Gastrocnemius medialis (tissue), 4 donors: Measurements from ENCODE around the gene MRE11. TPM values are rescaled to one million over a fixed set of nuclear protein-coding genes. Genes with fewer than 3 reads are reported as not detected.
"Not testable (repeated sequence)": the region's sequence is repeated elsewhere in the genome, so short reads cannot be mapped to it uniquely, and the experiment has no call there.

Experiments
- ATAC-seq, 2 donors: fragments of 150-250 bp; one replicate each; pipeline ENCODE4 v1.9.1; 2016
- DNase-seq, 2 donors: peaks; one replicate each; pipeline ENCODE4 v3.0.0-alpha.2; 2019
- H3K27ac ChIP-seq, 4 donors: fragments of 200-600 bp; sonication (generic); 1 replicate in 1 of 4; 2 replicates in 3 of 4; pipeline ENCODE4 v1.5.1; 2016 to 2018; ENCODE audit warnings: mild to moderate bottlenecking in 2 of 4, moderate library complexity in 1 of 4
- H3K27me3 ChIP-seq, 3 donors: fragments of 200-600 bp; sonication (generic) in 2 of 3; 1 replicate in 1 of 3; 2 replicates in 2 of 3; pipeline versions ENCODE4 v1.5.1 to v1.6.0; 2016 to 2019; ENCODE audit warnings: mild to moderate bottlenecking in 1 of 3, moderate library complexity in 1 of 3
- H3K36me3 ChIP-seq, 2 donors: fragments of 200-600 bp; sonication (generic) in 1 of 2; one replicate each; pipeline ENCODE4 v1.5.1; 2017 to 2018
- H3K4me1 ChIP-seq, 2 donors: fragments of 200-600 bp; sonication (generic) in 1 of 2; one replicate each; pipeline ENCODE4 v1.5.1; 2016 to 2017; ENCODE audit warnings: mild to moderate bottlenecking in 2 of 2
- H3K4me3 ChIP-seq, 4 donors: fragments of 200-600 bp; sonication (generic) in 3 of 4; 1 replicate in 1 of 4; 2 replicates in 3 of 4; pipeline ENCODE4 v1.5.1; 2016 to 2019; ENCODE audit warnings: mild to moderate bottlenecking in 2 of 4
- H3K9me3 ChIP-seq, 3 donors: fragments of 200-600 bp; sonication (generic) in 2 of 3; 1 replicate in 1 of 3; 2 replicates in 2 of 3; pipeline ENCODE4 v1.5.1; 2016 to 2019
- POLR2A ChIP-seq, 2 donors: fragments of 450-650 bp; IDR thresholded peaks; one replicate each; pipeline ENCODE4 v1.6.1; 2017; ENCODE audit warnings: antibody characterized with exemption in 2 of 2, mild to moderate bottlenecking in 2 of 2, moderate library complexity in 2 of 2
- in situ Hi-C, 4 donors: fragments of 200-750 bp; cut with MboI; loops; one replicate each; pipeline versions ENCODE4 v1.15.0 to v1.8.0; 2017; ENCODE audit warnings: low sequenced_read_pairs in 4 of 4
- intact Hi-C: fragments of 100-400 bp; cut with DNase I; formaldehyde crosslinking; loops from one replicate; pipeline ENCODE4 v1.15.1; 2023; ENCODE audit warnings: low total_unique reads
- microRNA counts, 2 donors: library from miRNA; unstranded; fragments of <30 nt; microRNA quantifications; one replicate each; lab custom pipeline; 2016
- microRNA-seq, 2 donors: library from miRNA; unstranded; fragments of <30 nt; microRNA quantifications; one replicate each; pipeline ENCODE4, GENCODE V29; 2016; ENCODE audit warnings: borderline replicate concordance in 2 of 2
- total RNA-seq, 4 donors: library from RNA; depleted of rRNA; stranded (reverse); fragments of >200 nt; gene quantifications; one replicate each; pipeline versions ENCODE4 v1.1.0 to v1.2.3, GENCODE V29; 2016
- TF ChIP-seq, protein P1 (sequence below), 5 experiments: fragments of 450-650 bp in 3 of 5; fragments of 200-600 bp in 2 of 5; sonication (generic) in 2 of 5; IDR thresholded peaks in 4 of 5; conservative IDR thresholded peaks in 1 of 5; 1 replicate in 4 of 5; 2 replicates in 1 of 5; pipeline ENCODE4 v1.5.1; 2016 to 2019; ENCODE audit warnings: antibody characterized with exemption in 5 of 5, mild to moderate bottlenecking in 3 of 5, moderate library complexity in 3 of 5

Gene MRE11
- total RNA-seq, 4 donors from 2014 or later: 5.3 to 12.3 (median 5.9) TPM

DNA sequence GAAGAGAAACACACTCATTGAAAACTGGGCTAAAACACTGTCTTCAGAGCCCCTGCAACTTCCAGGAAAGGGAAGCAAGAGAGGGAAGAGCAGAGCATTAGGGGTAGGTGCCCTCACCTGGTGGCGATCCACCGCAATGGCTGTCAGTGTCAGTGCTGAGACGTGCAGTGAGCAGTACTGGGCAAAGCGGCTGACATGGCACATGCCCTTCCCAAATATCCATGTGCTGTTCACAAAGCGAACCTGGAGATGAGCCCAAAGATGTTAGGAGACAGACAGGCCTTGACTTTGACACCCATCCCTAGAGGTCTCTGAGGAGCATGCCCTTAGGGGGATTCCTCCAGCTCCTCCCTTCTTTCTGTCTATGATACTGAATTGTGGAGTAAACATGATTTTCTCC lies 97.4 kb downstream of the MRE11 start:
- H3K9me3 ChIP-seq: no peaks in the 10 kb centered on the region
- H3K4me3 ChIP-seq: no peak overlapping the region
- intact Hi-C loops: no loop called here
- no peaks in the 10 kb centered on the region for H3K36me3 ChIP-seq
- peaks cover 15 to 22% (median 18%) of the 10 kb centered on the region in 3 donors for H3K27me3 ChIP-seq
- H3K27ac ChIP-seq: no peak overlapping the region
- H3K4me1 ChIP-seq: no peaks in the 10 kb centered on the region
- DNase-seq (no peak), ATAC-seq (no peak)
- TF ChIP-seq POLR2A (IDR thresholded peaks at IDR 0.05): no peak
- TF ChIP-seq, protein P1, sequence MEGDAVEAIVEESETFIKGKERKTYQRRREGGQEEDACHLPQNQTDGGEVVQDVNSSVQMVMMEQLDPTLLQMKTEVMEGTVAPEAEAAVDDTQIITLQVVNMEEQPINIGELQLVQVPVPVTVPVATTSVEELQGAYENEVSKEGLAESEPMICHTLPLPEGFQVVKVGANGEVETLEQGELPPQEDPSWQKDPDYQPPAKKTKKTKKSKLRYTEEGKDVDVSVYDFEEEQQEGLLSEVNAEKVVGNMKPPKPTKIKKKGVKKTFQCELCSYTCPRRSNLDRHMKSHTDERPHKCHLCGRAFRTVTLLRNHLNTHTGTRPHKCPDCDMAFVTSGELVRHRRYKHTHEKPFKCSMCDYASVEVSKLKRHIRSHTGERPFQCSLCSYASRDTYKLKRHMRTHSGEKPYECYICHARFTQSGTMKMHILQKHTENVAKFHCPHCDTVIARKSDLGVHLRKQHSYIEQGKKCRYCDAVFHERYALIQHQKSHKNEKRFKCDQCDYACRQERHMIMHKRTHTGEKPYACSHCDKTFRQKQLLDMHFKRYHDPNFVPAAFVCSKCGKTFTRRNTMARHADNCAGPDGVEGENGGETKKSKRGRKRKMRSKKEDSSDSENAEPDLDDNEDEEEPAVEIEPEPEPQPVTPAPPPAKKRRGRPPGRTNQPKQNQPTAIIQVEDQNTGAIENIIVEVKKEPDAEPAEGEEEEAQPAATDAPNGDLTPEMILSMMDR (IDR thresholded peaks at IDR 0.05 in 4 of 5, conservative IDR thresholded peaks at IDR 0.05 in 1 of 5): no peak
- in situ Hi-C loops: no loop called here

DNA sequence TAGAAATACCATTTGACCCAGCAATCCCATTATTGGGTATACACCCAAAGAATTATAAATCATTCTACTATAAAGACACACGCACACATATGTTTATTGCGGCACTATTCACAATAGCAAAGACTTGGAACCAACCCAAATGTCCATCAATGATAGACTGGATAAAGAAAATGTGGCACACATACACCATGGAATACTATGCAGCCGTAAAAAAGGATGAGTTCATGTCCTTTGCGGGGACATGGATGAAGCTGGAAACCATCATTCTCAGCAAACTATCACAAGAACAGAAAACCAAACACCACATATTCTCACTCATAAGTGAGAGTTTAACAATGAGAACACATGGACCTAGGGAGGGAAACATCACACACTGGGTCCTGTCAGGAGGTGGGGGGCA lies 101.7 kb downstream of the MRE11 start:
- ATAC-seq, DNase-seq, intact Hi-C loops, H3K27ac ChIP-seq, in situ Hi-C loops, H3K9me3 ChIP-seq, H3K27me3 ChIP-seq, H3K4me3 ChIP-seq, H3K4me1 ChIP-seq, H3K36me3 ChIP-seq: not testable (repeated sequence)

DNA sequence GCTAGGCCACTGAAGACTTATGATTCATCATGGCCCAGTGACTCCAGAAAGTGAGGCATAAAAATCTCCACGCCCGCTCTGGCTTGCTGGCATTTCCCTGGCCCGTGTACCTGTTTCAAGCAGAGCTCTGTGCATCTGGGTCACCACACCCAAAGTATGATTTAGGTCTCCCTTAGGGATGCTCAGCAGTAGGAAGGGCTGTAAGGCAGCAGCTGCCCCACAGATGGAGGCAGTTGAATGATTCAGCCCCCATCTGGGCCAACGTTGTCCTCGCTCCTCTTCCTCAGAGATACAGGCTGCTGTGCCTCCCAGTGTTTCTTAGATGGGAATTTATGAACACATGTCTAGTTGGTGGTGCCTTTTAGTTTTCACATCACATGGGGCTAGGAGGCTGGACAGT lies 114.0 kb downstream of the MRE11 start:
- ATAC-seq (no peak), DNase-seq (no peak)
- Histone ChIP-seq H3K27me3 (no peaks in the 10 kb centered on the region), H3K9me3 (no peaks in the 10 kb centered on the region), H3K4me3 (no peak overlapping the region), H3K27ac (no peak overlapping the region), H3K4me1 (no peaks in the 10 kb centered on the region), H3K36me3 (no peaks in the 10 kb centered on the region)
- in situ Hi-C loops: no loop called here
- intact Hi-C loops: no loop called here
- TF ChIP-seq, protein P1 (IDR thresholded peaks at IDR 0.05 in 4 of 5, conservative IDR thresholded peaks at IDR 0.05 in 1 of 5): no peak
- TF ChIP-seq POLR2A (IDR thresholded peaks at IDR 0.05): no peak

DNA sequence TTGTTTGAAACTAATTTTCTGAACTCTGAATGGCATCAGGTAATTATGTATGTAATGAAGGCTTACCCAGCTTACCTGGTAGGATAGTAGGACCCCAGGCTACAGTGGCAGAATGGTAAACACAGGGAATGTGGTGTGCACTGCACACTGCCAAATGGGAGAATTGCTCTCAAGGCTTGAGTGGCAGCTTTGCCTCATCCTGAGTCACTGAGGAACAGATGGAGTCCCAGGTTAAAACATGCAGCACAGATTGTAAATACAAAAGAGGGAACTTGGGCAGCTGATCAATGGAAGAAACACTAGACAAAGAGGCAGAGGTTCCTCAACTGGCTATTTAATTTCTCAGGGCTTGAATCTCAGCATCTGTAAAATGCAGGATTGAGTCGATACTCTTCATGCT lies 116.8 kb downstream of the MRE11 start:
- Histone ChIP-seq H3K27ac (no peak overlapping the region), H3K4me3 (no peak overlapping the region), H3K36me3 (no peaks in the 10 kb centered on the region), H3K27me3 (no peaks in the 10 kb centered on the region), H3K4me1 (no peaks in the 10 kb centered on the region), H3K9me3 (no peaks in the 10 kb centered on the region)
- TF ChIP-seq POLR2A (IDR thresholded peaks at IDR 0.05): no peak
- TF ChIP-seq, protein P1 (IDR thresholded peaks at IDR 0.05 in 4 of 5, conservative IDR thresholded peaks at IDR 0.05 in 1 of 5): no peak
- ATAC-seq (no peak), DNase-seq (no peak)
- in situ Hi-C loops (no loop called here), intact Hi-C loops (no loop called here)

DNA sequence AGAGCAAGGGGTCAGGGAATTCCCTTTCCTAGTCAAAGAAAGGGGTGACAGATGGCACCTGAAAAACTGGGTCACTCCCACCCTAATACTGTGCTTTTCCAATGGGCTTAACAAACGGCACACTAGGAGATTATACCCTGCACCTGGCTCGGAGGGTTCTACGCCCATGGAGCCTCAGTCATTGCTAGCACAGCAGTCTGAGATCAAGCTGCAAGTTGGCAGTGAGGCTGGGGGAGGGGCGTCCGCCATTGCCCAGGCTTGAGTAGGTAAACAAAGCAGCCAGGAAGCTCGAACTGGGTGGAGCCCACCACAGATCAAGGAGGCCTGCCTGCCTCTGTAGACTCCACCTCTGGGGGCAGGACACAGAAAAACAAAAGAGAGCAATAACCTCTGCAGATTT lies 123.1 kb downstream of the MRE11 start:
- H3K27me3 ChIP-seq, H3K9me3 ChIP-seq, H3K4me3 ChIP-seq, intact Hi-C loops, H3K4me1 ChIP-seq, H3K27ac ChIP-seq, H3K36me3 ChIP-seq, in situ Hi-C loops, ATAC-seq, DNase-seq: not testable (repeated sequence)

MicroRNAs encoded within 50 kb of the gene (microRNA counts, 767-probe panel; counts per million panel counts)
- 356 to 448 counts per million in 2 donors for microRNA hsa-miR-548l (lab: Ali Mortazavi, UCI)

Small RNA genes lying within 50 kb of the gene (microRNA-seq; reads per million reads assigned to microRNA genes)
- 3.5 to 6.8 reads per million in 2 donors for gene MIR548L

Other genes with a start within 250 kb of the MRE11 start
- not detected for gene IZUMO1R, start 189.3 kb downstream of the MRE11 start, total RNA-seq
- under 1 TPM in 3 of 4 donors, not detected in 1; 0.09 to 0.49 (median 0.36) TPM for gene GPR83, start 92.4 kb downstream of the MRE11 start, total RNA-seq
- gene ANKRD49, start 140 bp upstream of the MRE11 start, total RNA-seq: 10 to 100 TPM in 3 of 4 donors, 1 to 10 TPM in 1; 9.0 to 21.1 (median 11.9) TPM
- gene C11orf97, start 18.6 kb upstream of the MRE11 start, total RNA-seq: not detected
- gene FUT4, start 50.1 kb upstream of the MRE11 start, total RNA-seq: 1 to 10 TPM in 3 of 4 donors, under 1 TPM in 1; 0.92 to 1.9 (median 1.5) TPM
- gene PIWIL4, start 73.5 kb upstream of the MRE11 start, total RNA-seq: 1 to 10 TPM in 3 of 4 donors, under 1 TPM in 1; 0.70 to 2.1 (median 1.3) TPM